Measurements from ENCODE around the gene LRP5. TPM values are rescaled to one million over a fixed set of nuclear protein-coding genes. Genes with fewer than 3 reads are reported as not detected.

LRP5 gene
- polyA plus RNA-seq, 1 donor (not counting 4 experiments of a cell fraction or from before 2014, with no cell fraction given) = 6.6 TPM

GRCh38 chr11:68300076-68300830 lies 12.1 kb upstream of the LRP5 start:
- Histone ChIP-seq H3K4me2 (ENCODE audit: control insufficient read depth, extremely low read depth, insufficient read depth, low read depth, low read length) (no peak overlapping the region), H4K20me1 (ENCODE audit: control insufficient read depth, extremely low read depth, insufficient read depth, low read length) (no peaks in the 10 kb centered on the region), H3K9me3 (ENCODE audit: control insufficient read depth, low read depth, low read length) (peaks cover 3% of the 10 kb centered on the region), H3K9ac (ENCODE audit: control insufficient read depth, extremely low read depth, insufficient read depth, low read length) (no peak overlapping the region), H3K4me3 (ENCODE audit: control insufficient read depth in 2 of 3, extremely low read depth in 1 of 3, insufficient read depth in 2 of 3, low read depth in 1 of 3, low read length in 3 of 3) (no peak overlapping the region), H3K36me3 (ENCODE audit: control insufficient read depth in 2 of 2, extremely low read depth in 1 of 2, insufficient read depth in 2 of 2, low read length in 2 of 2) (no peaks in the 10 kb centered on the region), H3K9me1 (ENCODE audit: control insufficient read depth, extremely low read depth, insufficient read depth, low read length) (no peaks in the 10 kb centered on the region), H2AFZ (ENCODE audit: control insufficient read depth, low read length) (no peak overlapping the region), H3K79me2 (ENCODE audit: control insufficient read depth, insufficient read depth, low read length) (no peaks in the 10 kb centered on the region), H3K27ac (ENCODE audit: control insufficient read depth, insufficient read depth, low read length) (no peak overlapping the region), H3K4me1 (ENCODE audit: control insufficient read depth, extremely low read depth, insufficient read depth, low read length) (peaks cover 2% of the 10 kb centered on the region), H3K27me3 (ENCODE audit: control insufficient read depth, extremely low read depth, insufficient read depth, low read length) (peaks cover 15% of the 10 kb centered on the region)
- DNase-seq (ENCODE audit: low read depth, low spot score) (no peak), FAIRE-seq (no peak)
- dilution Hi-C loops (cut with MboI; ENCODE audit: extremely low pct_ligation_motif_present, low sequenced_read_pairs) = no loop called here
- no peak for TF ChIP-seq EZH2 (IDR thresholded peaks at IDR 0.05; ENCODE audit: low read length)

- DNase-seq (ENCODE audit: low read depth, low spot score) (no peak), FAIRE-seq (no peak)
- peaks cover 3% of the 10 kb centered on the region for H3K9me3 ChIP-seq (ENCODE audit: control insufficient read depth, low read depth, low read length)
- no peak overlapping the region for H3K27ac ChIP-seq (ENCODE audit: control insufficient read depth, insufficient read depth, low read length)
- no peaks in the 10 kb centered on the region for H3K9me1 ChIP-seq (ENCODE audit: control insufficient read depth, extremely low read depth, insufficient read depth, low read length)
- H2AFZ ChIP-seq (ENCODE audit: control insufficient read depth, low read length) = no peak overlapping the region
- H3K27me3 ChIP-seq (ENCODE audit: control insufficient read depth, extremely low read depth, insufficient read depth, low read length) = peaks cover 15% of the 10 kb centered on the region
- dilution Hi-C loops (cut with MboI; ENCODE audit: extremely low pct_ligation_motif_present, low sequenced_read_pairs) = no loop called here
- no peaks in the 10 kb centered on the region for H4K20me1 ChIP-seq (ENCODE audit: control insufficient read depth, extremely low read depth, insufficient read depth, low read length)
- TF ChIP-seq EZH2 (IDR thresholded peaks at IDR 0.05; ENCODE audit: low read length) = no peak
- TF ChIP-seq, protein P1, sequence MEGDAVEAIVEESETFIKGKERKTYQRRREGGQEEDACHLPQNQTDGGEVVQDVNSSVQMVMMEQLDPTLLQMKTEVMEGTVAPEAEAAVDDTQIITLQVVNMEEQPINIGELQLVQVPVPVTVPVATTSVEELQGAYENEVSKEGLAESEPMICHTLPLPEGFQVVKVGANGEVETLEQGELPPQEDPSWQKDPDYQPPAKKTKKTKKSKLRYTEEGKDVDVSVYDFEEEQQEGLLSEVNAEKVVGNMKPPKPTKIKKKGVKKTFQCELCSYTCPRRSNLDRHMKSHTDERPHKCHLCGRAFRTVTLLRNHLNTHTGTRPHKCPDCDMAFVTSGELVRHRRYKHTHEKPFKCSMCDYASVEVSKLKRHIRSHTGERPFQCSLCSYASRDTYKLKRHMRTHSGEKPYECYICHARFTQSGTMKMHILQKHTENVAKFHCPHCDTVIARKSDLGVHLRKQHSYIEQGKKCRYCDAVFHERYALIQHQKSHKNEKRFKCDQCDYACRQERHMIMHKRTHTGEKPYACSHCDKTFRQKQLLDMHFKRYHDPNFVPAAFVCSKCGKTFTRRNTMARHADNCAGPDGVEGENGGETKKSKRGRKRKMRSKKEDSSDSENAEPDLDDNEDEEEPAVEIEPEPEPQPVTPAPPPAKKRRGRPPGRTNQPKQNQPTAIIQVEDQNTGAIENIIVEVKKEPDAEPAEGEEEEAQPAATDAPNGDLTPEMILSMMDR (optimal IDR thresholded peaks at IDR 0.05 in 1 of 3, IDR thresholded peaks at IDR 0.05 in 1 of 3, conservative IDR thresholded peaks at IDR 0.05 in 1 of 3; ENCODE audit: extremely low read depth in 1 of 3, insufficient read depth in 2 of 3, low read length in 3 of 3) = no peak
- H3K4me1 ChIP-seq (ENCODE audit: control insufficient read depth, extremely low read depth, insufficient read depth, low read length) = peaks cover 2% of the 10 kb centered on the region
- H3K9ac ChIP-seq (ENCODE audit: control insufficient read depth, extremely low read depth, insufficient read depth, low read length) = no peak overlapping the region
- H3K36me3 ChIP-seq (ENCODE audit: control insufficient read depth in 2 of 2, extremely low read depth in 1 of 2, insufficient read depth in 2 of 2, low read length in 2 of 2) = no peaks in the 10 kb centered on the region
- H3K79me2 ChIP-seq (ENCODE audit: control insufficient read depth, insufficient read depth, low read length) = no peaks in the 10 kb centered on the region
- H3K4me3 ChIP-seq (ENCODE audit: control insufficient read depth in 2 of 3, extremely low read depth in 1 of 3, insufficient read depth in 2 of 3, low read depth in 1 of 3, low read length in 3 of 3) = no peak overlapping the region
- H3K4me2 ChIP-seq (ENCODE audit: control insufficient read depth, extremely low read depth, insufficient read depth, low read depth, low read length) = no peak overlapping the region
Observed at GRCh38 chr11:68302256-68302655, 10.1 kb upstream of the LRP5 start.

All from keratinocyte (primary cell).